ENCODE measurements around the gene ACAP3.

DNA sequence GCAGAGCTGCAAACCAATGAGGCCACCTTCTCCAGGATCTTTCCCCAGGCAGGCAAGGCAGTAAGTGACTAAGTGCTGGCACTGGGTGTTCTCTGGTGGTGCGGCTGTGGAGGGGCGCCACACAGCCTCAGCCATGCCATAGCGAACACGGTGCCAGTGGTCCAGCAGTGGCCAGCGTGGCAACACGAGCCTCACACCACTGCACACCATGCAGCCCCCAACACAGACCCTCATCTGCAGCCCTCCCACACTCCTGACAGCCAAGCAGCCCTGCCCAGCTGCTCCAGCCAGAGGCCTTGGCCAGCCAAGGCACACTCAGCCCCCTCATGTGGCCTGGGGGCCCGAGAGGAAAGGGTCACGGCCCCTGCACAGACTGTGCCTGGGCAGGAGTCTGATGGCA lies 13.7 kb upstream of the ACAP3 start:
- TF ChIP-seq, protein P1, sequence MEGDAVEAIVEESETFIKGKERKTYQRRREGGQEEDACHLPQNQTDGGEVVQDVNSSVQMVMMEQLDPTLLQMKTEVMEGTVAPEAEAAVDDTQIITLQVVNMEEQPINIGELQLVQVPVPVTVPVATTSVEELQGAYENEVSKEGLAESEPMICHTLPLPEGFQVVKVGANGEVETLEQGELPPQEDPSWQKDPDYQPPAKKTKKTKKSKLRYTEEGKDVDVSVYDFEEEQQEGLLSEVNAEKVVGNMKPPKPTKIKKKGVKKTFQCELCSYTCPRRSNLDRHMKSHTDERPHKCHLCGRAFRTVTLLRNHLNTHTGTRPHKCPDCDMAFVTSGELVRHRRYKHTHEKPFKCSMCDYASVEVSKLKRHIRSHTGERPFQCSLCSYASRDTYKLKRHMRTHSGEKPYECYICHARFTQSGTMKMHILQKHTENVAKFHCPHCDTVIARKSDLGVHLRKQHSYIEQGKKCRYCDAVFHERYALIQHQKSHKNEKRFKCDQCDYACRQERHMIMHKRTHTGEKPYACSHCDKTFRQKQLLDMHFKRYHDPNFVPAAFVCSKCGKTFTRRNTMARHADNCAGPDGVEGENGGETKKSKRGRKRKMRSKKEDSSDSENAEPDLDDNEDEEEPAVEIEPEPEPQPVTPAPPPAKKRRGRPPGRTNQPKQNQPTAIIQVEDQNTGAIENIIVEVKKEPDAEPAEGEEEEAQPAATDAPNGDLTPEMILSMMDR (IDR thresholded peaks at IDR 0.05 in 8 of 11, conservative IDR thresholded peaks at IDR 0.05 in 3 of 11): no peak
- TF ChIP-seq POLR2A (IDR thresholded peaks at IDR 0.05): no peak
